Measurements from ENCODE around the gene DMBX1. TPM values are rescaled to one million over a fixed set of nuclear protein-coding genes. Genes with fewer than 3 reads are reported as not detected.

Gene DMBX1
- total RNA-seq, 1 experiment from 2014 or later: not detected

DNA sequence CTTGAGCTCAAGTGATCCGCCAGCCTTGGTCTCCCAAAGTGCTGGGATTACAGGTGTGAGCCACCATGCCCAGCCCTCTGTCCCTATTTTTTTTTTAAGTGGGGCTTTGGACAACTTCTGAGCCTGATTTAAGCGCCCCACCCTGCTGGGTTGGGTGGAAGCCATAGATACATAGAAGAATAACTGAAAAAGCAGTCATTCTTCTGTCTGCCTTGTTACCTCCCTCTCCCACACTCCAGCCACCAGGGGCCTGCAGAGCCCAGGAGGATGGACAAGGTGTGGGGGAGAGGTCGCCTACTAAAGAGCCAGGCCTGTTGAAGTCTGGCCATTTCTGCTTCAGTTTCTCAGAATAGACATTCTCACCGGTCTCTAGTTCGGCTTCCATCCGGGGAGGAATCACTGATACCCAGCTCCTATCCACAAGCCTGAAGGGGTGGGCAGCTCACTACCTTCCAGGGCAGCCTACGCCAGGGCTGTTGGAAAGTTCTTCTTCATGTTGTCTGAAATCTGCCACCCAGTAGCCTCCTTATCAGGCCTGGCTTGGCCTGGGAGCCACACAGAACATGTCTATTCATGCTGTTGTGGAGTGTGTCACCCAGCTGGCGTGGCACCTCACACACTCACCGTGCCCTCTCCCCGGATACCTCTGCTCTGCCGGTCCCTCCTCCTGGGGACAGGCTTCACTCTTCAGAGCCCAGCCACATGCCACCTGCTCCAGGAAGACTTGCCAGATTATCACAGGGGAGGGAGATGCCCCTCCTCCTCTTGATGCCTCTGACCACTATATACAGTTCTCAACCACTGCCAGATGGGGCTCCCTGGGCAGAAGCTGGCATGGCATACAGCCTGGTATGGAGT lies 34.1 kb downstream of the DMBX1 start:
- H3K27me3 ChIP-seq (replicated peaks): no peaks in the 10 kb centered on the region
- no peaks in the 10 kb centered on the region for H3K9me3 ChIP-seq (replicated peaks)
- no peak overlapping the region for H3K4me3 ChIP-seq
- DNase-seq (ENCODE audit: low read depth in 1 of 2, low spot score in 2 of 2): no peak
- no peak overlapping the region for H3K27ac ChIP-seq
- H3K4me1 ChIP-seq (replicated peaks): peaks cover 42% of the 10 kb centered on the region
- H3K36me3 ChIP-seq: no peaks in the 10 kb centered on the region

DNA sequence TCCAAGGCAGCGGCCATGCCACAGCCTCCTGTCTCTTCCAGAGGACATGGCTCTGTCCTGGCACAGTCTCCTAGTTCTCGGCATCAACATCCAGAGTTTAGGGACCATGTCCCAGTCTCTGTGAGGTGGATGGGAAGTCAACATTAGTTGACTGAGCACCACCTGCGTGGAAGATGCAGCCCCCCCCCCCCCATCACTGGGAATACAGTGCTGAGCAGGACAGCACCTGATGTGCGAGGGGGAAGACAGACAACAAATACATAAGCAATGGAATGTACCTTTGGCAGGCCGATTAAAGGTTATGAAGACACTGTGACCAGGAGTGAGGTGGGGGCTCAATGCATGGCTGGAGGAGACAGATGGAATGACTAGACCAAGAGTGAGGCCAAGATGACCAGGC lies 35.2 kb downstream of the DMBX1 start:
- no peak for DNase-seq (ENCODE audit: low read depth in 1 of 2, low spot score in 2 of 2)
- H3K4me1 ChIP-seq (replicated peaks): peaks cover 33% of the 10 kb centered on the region
- no peaks in the 10 kb centered on the region for H3K36me3 ChIP-seq
- H3K4me3 ChIP-seq: no peak overlapping the region
- H3K9me3 ChIP-seq (replicated peaks): no peaks in the 10 kb centered on the region
- no peaks in the 10 kb centered on the region for H3K27me3 ChIP-seq (replicated peaks)
- no peak overlapping the region for H3K27ac ChIP-seq

DNA sequence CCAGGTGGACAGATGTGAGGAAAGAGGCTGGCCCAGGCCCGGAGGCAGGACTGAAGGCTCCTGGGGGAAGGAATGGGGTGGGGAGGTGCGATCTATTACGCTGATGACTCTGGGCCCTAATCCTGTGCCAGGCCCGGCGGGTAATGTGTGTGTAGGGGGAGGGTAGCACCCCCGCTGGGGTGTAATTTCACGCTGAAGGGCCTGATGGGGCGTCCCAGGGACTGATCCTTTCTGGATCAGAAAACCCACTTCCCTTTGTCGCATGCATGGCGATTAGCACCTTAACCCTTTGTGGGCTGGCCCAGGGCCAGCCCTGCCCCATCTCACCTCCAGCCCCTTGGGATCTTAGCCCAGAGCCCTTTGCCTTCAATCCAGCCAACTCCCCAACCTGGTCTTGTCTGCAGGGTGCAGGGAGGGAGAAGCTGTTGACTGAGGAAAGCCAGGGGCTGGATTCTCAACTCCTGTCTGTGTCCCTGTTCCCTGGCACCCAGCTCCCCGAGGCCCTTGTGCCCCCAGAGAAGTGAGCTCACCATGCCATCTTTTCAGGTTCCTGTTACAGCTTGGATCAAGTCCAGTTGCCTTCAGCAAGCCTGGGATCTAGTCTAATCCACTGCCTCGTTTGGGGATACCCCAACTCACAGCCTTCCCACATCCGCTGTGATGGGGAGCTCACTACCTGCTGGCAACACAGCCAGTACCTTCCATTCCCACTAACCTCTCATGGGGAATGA lies 35.8 kb downstream of the DMBX1 start:
- peaks cover 27% of the 10 kb centered on the region for H3K4me1 ChIP-seq (replicated peaks)
- no peaks in the 10 kb centered on the region for H3K36me3 ChIP-seq
- H3K4me3 ChIP-seq: no peak overlapping the region
- H3K27me3 ChIP-seq (replicated peaks): no peaks in the 10 kb centered on the region
- DNase-seq (ENCODE audit: low read depth in 1 of 2, low spot score in 2 of 2): no peak
- no peak overlapping the region for H3K27ac ChIP-seq
- H3K9me3 ChIP-seq (replicated peaks): no peaks in the 10 kb centered on the region

DNA sequence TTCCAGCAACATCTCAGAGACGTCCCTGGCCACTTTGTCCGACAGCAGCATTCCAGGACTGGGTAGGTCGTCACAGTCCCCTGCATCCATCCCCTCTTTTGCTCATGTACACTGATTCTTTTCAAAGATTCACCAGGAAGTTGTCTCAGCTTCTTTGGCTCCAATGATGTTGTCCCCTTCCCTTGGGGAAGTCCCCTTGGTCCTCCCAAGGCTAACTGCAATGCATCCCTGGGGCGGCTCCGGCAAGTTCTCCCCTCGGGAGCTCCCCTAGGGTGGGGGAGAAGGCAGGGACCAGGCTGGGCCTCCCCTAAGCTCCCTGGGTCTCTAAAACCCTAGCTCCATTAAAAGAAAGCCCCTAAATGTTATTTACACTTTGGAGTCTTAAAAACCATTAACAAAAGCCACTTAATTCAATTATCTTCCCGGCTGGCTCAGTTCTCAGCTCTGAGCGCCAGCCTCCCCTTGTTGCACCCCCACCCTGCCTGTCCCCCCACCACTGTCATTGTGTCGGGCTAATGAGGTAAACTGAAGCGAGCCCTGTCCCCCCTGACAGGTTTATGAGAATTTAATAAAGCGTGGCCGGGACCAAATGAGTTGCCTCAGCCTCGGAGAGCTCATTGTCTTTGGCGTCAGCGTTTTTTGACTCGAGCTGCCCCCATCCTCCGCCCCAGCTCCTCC lies 36.5 kb downstream of the DMBX1 start:
- Histone ChIP-seq H3K27me3 (replicated peaks) (no peaks in the 10 kb centered on the region), H3K27ac (no peak overlapping the region), H3K4me1 (replicated peaks) (peaks cover 20% of the 10 kb centered on the region), H3K4me3 (no peak overlapping the region), H3K9me3 (replicated peaks) (no peaks in the 10 kb centered on the region), H3K36me3 (no peaks in the 10 kb centered on the region)
- no peak for DNase-seq (ENCODE audit: low read depth in 1 of 2, low spot score in 2 of 2)

DNA sequence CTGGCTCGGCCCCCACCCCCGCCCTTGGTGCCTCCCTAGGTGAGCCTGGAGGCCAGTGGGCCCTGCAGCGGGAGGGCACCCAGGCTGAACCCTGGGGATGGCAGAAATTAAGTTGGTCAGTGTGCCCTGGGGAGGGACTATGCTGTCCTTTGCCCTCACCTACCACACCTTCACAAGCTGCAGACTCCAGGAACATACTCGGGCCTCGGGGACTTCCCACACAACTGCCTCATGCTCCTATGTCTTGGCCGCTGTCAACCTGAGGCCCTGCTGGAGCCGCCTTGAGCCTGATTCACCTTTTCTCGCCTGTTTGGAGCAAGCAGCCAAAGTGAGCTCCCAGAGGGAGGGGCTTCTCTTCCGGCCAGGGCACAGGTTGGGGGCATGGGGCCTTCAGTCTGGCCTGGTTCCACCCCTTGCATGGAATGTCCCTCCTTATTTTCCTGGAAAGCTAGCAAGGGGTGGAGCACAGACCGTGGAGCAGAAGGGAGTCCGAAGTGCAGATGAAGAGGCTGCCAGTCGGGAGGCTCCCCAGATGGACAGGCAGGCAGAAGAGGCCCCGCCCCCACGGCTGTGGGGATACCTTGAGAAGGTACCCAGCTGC lies 37.2 kb downstream of the DMBX1 start:
- DNase-seq (ENCODE audit: low read depth in 1 of 2, low spot score in 2 of 2): no peak
- H3K27me3 ChIP-seq (replicated peaks): no peaks in the 10 kb centered on the region

DNA sequence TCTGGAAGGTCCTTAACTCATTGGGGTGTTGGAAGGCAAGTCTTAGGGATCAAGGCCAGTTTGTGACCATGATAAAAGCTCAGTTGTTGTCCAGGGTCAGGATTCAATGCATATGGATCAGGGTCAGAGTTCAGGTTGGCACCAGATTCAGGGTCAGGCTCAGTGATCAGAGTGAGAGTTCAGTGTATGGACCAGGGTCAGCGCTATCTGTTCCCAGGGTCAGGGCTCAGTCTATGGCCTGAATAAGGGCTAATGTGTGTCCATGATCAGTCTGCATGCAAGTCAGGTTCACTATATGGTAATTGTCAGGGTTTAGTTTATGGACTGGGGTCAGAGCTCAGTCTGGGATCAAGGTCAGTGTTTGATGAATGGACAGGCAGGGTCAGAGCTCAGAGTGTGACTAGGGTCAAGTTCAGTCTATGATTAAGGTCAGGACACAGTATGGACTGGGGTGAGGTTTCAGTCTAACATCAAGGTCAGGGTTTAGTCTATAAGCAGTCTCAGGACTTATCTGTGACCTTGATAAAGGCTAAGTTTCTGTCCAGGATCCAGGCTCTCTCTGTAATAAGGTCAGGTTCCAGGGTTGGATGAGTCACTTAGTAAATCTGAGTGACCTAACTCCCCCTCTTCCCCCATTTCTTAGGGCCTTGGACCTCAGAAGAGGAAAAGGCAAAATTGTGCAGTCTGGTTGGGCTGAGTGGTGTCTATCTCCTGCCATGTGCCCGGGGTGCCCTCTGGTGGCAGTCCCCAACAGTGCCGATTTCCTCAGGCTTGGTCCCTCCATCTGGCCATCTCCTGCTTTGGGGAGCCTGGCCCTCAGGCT lies 38.0 kb downstream of the DMBX1 start:
- Histone ChIP-seq H3K9me3 (replicated peaks) (no peaks in the 10 kb centered on the region), H3K27ac (no peak overlapping the region), H3K27me3 (replicated peaks) (no peaks in the 10 kb centered on the region), H3K4me1 (replicated peaks) (peaks cover 6% of the 10 kb centered on the region), H3K4me3 (no peak overlapping the region), H3K36me3 (no peaks in the 10 kb centered on the region)
- peak; percentile 70 to 79 for DNase-seq (ENCODE audit: low read depth in 1 of 2, low spot score in 2 of 2)

More for the DNA sequence above, 37.2 kb downstream of the DMBX1 start:
- Histone ChIP-seq H3K4me3 (no peak overlapping the region), H3K27ac (no peak overlapping the region), H3K4me1 (replicated peaks) (peaks cover 13% of the 10 kb centered on the region), H3K36me3 (no peaks in the 10 kb centered on the region), H3K9me3 (replicated peaks) (no peaks in the 10 kb centered on the region)

DNA sequence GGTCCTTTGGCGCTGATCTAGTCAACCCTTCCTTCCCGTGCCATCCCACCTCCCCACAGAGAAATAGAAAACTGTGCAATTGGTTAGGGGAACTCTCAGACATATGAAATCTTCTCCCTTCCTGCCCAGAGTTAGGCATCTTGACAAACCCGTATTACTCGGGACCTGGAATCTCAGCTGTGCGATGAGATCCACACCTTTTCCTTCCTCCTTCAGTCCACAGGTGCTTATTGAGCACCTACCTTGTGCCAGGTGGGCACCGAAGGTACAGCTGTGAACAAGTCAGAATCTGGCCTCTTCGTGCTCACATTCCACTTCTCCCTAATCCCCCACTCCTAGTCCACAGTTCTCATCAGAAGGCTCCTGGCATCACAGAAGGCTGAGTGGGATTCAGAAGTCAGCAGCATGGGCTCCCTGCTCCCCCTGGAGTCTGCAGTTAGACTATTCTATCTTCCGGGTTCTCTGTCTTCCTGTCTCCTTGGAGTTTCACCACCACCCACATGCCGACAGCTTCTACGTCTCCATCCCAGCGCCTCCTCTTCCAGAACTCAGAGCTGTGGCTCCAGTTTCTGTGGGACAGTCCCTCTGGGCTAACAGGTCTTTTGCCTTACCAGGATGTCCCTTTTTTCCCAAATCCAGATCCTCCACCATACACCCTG lies 38.8 kb downstream of the DMBX1 start:
- DNase-seq (ENCODE audit: low read depth in 1 of 2, low spot score in 2 of 2): peak in 1 of 2 experiments; percentile 18

DNA sequence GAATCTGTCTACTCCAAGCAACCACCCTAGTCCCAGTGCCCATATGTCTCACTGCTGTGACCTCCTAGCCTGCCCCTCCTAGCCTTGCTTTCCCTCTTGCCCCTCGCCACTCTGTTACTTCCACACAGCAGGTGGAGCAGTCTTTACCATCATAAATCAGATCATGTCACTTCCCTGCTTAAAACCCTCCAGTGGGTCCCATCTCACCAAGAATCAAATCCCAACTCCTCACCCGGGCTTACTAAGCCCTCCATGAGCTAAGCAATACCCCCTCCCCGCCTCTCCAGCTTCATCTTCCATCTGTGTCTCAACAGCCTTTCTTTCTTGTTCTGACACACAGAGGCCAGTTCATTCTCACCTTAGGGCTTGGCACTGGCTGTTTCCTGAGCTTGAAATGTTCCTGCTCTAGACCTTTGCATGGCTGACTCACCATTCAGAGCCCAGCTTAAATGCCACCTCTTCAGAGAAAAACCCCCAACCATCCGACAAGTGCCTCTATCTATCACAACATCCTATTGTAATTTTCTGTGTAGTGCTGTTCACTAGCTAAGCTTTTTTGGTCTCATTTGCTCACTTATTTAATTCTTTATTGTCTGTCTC lies 39.5 kb downstream of the DMBX1 start:
- H3K36me3 ChIP-seq: no peaks in the 10 kb centered on the region
- no peak for DNase-seq (ENCODE audit: low read depth in 1 of 2, low spot score in 2 of 2)
- H3K27ac ChIP-seq: no peak overlapping the region
- no peaks in the 10 kb centered on the region for H3K27me3 ChIP-seq (replicated peaks)
- H3K4me3 ChIP-seq: no peak overlapping the region
- H3K4me1 ChIP-seq (replicated peaks): peaks cover 13% of the 10 kb centered on the region
- H3K9me3 ChIP-seq (replicated peaks): no peaks in the 10 kb centered on the region

More for the DNA sequence above, 38.8 kb downstream of the DMBX1 start:
- Histone ChIP-seq H3K4me3 (no peak overlapping the region), H3K9me3 (replicated peaks) (no peaks in the 10 kb centered on the region), H3K36me3 (no peaks in the 10 kb centered on the region), H3K27ac (no peak overlapping the region), H3K27me3 (replicated peaks) (no peaks in the 10 kb centered on the region), H3K4me1 (replicated peaks) (peaks cover 9% of the 10 kb centered on the region)

DNA sequence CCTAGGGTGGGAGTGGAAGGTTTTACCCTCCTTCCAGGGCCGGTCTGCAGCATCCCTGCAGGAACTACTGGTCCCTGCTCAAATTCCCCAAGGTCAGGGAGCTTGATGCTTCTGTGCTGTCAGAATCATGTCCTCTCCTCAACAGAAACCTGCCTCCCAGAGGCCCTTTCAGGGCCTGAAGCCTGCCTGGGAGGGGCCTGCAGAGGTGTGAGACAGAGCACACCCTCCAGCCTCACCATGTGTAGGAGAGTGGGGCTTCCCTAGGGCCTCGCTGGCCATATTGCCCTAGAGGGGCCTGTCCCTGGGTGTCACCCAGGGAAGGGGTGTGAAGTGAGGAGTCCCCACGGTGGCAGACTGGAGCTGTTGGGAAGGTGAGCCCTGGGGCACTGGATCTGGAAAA lies 40.7 kb downstream of the DMBX1 start:
- Histone ChIP-seq H3K27ac (no peak overlapping the region), H3K4me1 (replicated peaks) (peaks cover 13% of the 10 kb centered on the region), H3K36me3 (no peaks in the 10 kb centered on the region), H3K27me3 (replicated peaks) (no peaks in the 10 kb centered on the region), H3K4me3 (no peak overlapping the region), H3K9me3 (replicated peaks) (no peaks in the 10 kb centered on the region)
- no peak for DNase-seq (ENCODE audit: low read depth in 1 of 2, low spot score in 2 of 2)

DNA sequence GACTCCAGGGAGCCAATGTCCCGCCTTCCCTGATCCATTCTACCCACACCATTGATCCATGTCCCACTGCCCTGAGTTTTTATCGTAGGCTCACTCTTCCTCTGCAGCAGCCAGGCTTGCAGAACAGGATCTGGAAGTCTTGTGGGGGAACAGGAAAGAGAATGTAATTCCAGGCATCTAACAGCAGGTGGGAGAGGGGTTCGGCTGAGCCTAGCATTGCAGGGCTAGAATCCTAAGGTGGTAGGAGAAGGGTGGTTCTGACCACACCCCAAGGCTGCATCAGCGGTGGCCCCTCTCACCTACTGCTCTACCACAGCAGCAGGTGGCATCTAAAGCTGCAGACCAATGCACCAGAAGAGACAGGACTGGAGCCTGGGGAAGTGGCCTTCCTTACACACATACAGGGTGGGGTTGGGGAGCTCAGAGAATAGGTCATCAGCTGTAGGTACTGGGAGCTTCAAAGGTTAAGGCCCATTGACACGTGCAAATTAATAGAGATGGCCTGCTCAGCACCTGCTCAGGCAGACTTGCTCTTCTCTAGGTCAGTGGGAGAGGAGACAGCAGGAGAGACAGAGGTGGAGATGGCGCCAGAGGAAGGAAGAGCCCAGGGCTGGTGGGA lies 41.3 kb downstream of the DMBX1 start:
- Histone ChIP-seq H3K4me3 (no peak overlapping the region), H3K27ac (no peak overlapping the region), H3K9me3 (replicated peaks) (no peaks in the 10 kb centered on the region), H3K36me3 (no peaks in the 10 kb centered on the region), H3K4me1 (replicated peaks) (peaks cover 13% of the 10 kb centered on the region), H3K27me3 (replicated peaks) (no peaks in the 10 kb centered on the region)
- DNase-seq (ENCODE audit: low read depth in 1 of 2, low spot score in 2 of 2): no peak

DNA sequence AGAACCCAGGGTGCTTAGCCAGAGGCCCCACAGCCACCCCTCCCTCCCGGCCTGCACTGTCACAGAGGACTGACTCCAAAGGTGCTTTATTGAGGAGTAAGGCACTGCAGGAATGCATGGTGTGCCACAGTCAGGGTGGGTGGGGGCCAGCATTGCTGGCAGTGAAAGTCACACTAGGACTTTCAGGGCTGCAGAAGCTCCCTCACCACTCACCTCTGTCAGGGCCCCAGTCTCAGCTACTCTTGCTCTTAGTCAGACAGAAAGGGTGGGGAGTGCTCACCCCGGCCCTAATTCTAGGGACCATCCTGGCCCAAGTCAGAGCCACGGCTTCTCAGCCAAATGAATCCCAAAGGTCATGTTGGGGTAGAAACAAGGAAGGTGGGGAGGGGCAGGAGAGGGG lies 42.5 kb downstream of the DMBX1 start:
- peaks cover 9% of the 10 kb centered on the region; the same call in 1 of the 2 replicates for H3K27me3 ChIP-seq (replicated peaks)
- H3K36me3 ChIP-seq: no peaks in the 10 kb centered on the region
- H3K9me3 ChIP-seq (replicated peaks): no peaks in the 10 kb centered on the region
- H3K27ac ChIP-seq: no peak overlapping the region
- DNase-seq (ENCODE audit: low read depth in 1 of 2, low spot score in 2 of 2): no peak
- peaks cover 13% of the 10 kb centered on the region for H3K4me1 ChIP-seq (replicated peaks)
- no peak overlapping the region for H3K4me3 ChIP-seq

All from SJSA1 (cell line).